Measurements from ENCODE around the gene SMIM31. TPM values are rescaled to one million over a fixed set of nuclear protein-coding genes. Genes with fewer than 3 reads are reported as not detected.

SMIM31 gene
- total RNA-seq, 1 donor from 2014 or later = not detected

- DNase-seq = no peak
- intact Hi-C loops (cut with micrococcal nuclease) = no loop called here
Observed at GRCh38 chr4:164800786-164801185, 46.9 kb downstream of the SMIM31 start.

GRCh38 chr4:164802301-164802901 lies 48.5 kb downstream of the SMIM31 start:
- Histone ChIP-seq H3K4me3 (no peak overlapping the region), H3K9me3 (replicated peaks) (no peaks in the 10 kb centered on the region), H3K27ac (replicated peaks) (no peak overlapping the region), H3K27me3 (ENCODE audit: low read depth) (peaks cover 14% of the 10 kb centered on the region), H3K4me1 (no peaks in the 10 kb centered on the region), H3K36me3 (no peaks in the 10 kb centered on the region)
- no peak for DNase-seq
- TF ChIP-seq CTCF (IDR thresholded peaks at IDR 0.05; ENCODE audit: borderline replicate concordance) = no peak
- intact Hi-C loops (cut with micrococcal nuclease) = no loop called here

More at GRCh38 chr4:164800786-164801185, 46.9 kb downstream of the SMIM31 start:
- no peak for TF ChIP-seq CTCF (IDR thresholded peaks at IDR 0.05; ENCODE audit: borderline replicate concordance)
- H3K27ac ChIP-seq (replicated peaks) = no peak overlapping the region
- no peaks in the 10 kb centered on the region for H3K9me3 ChIP-seq (replicated peaks)
- no peaks in the 10 kb centered on the region for H3K4me1 ChIP-seq
- H3K36me3 ChIP-seq = no peaks in the 10 kb centered on the region
- peaks cover 6% of the 10 kb centered on the region for H3K27me3 ChIP-seq (ENCODE audit: low read depth)
- no peak overlapping the region for H3K4me3 ChIP-seq

GRCh38 chr4:164803702-164804101 lies 49.8 kb downstream of the SMIM31 start:
- intact Hi-C loops (cut with micrococcal nuclease) = no loop called here
- peaks cover 13% of the 10 kb centered on the region for H3K27me3 ChIP-seq (ENCODE audit: low read depth)
- no peak overlapping the region for H3K4me3 ChIP-seq
- H3K27ac ChIP-seq (replicated peaks) = no peak overlapping the region
- no peak for TF ChIP-seq CTCF (IDR thresholded peaks at IDR 0.05; ENCODE audit: borderline replicate concordance)
- H3K36me3 ChIP-seq = no peaks in the 10 kb centered on the region
- H3K4me1 ChIP-seq = no peaks in the 10 kb centered on the region
- no peak for DNase-seq
- no peaks in the 10 kb centered on the region for H3K9me3 ChIP-seq (replicated peaks)

- Histone ChIP-seq H3K36me3 (no peaks in the 10 kb centered on the region), H3K27ac (replicated peaks) (no peak overlapping the region), H3K4me1 (no peaks in the 10 kb centered on the region), H3K27me3 (ENCODE audit: low read depth) (peaks cover 9% of the 10 kb centered on the region), H3K9me3 (replicated peaks) (no peaks in the 10 kb centered on the region), H3K4me3 (no peak overlapping the region)
- TF ChIP-seq CTCF (IDR thresholded peaks at IDR 0.05; ENCODE audit: borderline replicate concordance) = no peak
- intact Hi-C loops (cut with micrococcal nuclease) = no loop called here
- DNase-seq = no peak
Observed at GRCh38 chr4:164807611-164808010, 53.7 kb downstream of the SMIM31 start.

GRCh38 chr4:164813554-164813953 lies 59.6 kb downstream of the SMIM31 start:
- H3K4me1 ChIP-seq = no peaks in the 10 kb centered on the region
- no peak for DNase-seq
- H3K9me3 ChIP-seq (replicated peaks) = no peaks in the 10 kb centered on the region
- intact Hi-C loops (cut with micrococcal nuclease) = no loop called here
- TF ChIP-seq CTCF (IDR thresholded peaks at IDR 0.05; ENCODE audit: borderline replicate concordance) = no peak
- no peak overlapping the region for H3K4me3 ChIP-seq
- no peak overlapping the region for H3K27ac ChIP-seq (replicated peaks)
- H3K27me3 ChIP-seq (ENCODE audit: low read depth) = no peaks in the 10 kb centered on the region
- H3K36me3 ChIP-seq = no peaks in the 10 kb centered on the region
